IMR-90 (cell line): ENCODE data around the gene RAI2. TPM values are rescaled to one million over a fixed set of nuclear protein-coding genes. Genes with fewer than 3 reads are reported as not detected.

Source experiments
- ATAC-seq: fragments of 200-7000 bp; cut with Tn5 transposase; 2 replicates; pipeline ENCODE4 v1.9.1; 2020; ENCODE audit warnings: low read depth, mild to moderate bottlenecking, moderate library complexity
- BruUV-seq: library from RNA; stranded (reverse); fragments of 400-500 nt; replicated peaks from 2 replicates; lab custom pipeline; 2021; lab: Mats Ljungman, UMichigan
- CTCF ChIA-PET: fragments of 300-600 bp; formaldehyde crosslinking; extraction: SDS; loops from one replicate; lab custom pipeline; 2021; ENCODE audit warnings: antibody characterized with exemption; lab: Yijun Ruan, JAX
- POLR2A ChIA-PET: fragments of 300-600 bp; sonication (Branson Sonifier 250); formaldehyde crosslinking; loops from one replicate; lab custom pipeline; 2022; ENCODE audit warnings: antibody characterized with exemption; ENCODE audit not compliant: unreplicated experiment; lab: Charles Lee
- DNase-seq: peaks from one replicate; pipeline ENCODE4 v3.0.0; 2013
- H2AFZ ChIP-seq: replicated peaks from 2 replicates; pipeline ENCODE3; 2013; ENCODE audit warnings: low read length, mild to moderate bottlenecking; ENCODE audit not compliant: poor library complexity
- H2AK5ac ChIP-seq: 2 replicates; pipeline ENCODE4 v1.6.1; 2013; ENCODE audit warnings: low read depth, low read length, inconsistent platforms
- H2AK9ac ChIP-seq: replicated peaks from 2 replicates; pipeline ENCODE3; 2013; ENCODE audit warnings: mild to moderate bottlenecking, low read depth, low read length, moderate library complexity; ENCODE audit not compliant: poor library complexity
- H2BK120ac ChIP-seq: 2 replicates; pipeline ENCODE4 v1.6.1; 2013; ENCODE audit warnings: low read depth, low read length, inconsistent platforms
- H2BK15ac ChIP-seq: 3 replicates; pipeline ENCODE4 v1.6.1; 2013; ENCODE audit warnings: low read depth, low read length, inconsistent platforms
- H2BK20ac ChIP-seq: 2 replicates; pipeline ENCODE4 v1.6.1; 2013; ENCODE audit warnings: low read depth, mild to moderate bottlenecking, inconsistent platforms, low read length, moderate library complexity
- H2BK5ac ChIP-seq: 2 replicates; pipeline ENCODE4 v1.6.1; 2013; ENCODE audit warnings: mild to moderate bottlenecking, low read depth, low read length, inconsistent platforms; ENCODE audit not compliant: poor library complexity, severe bottlenecking
- H3K14ac ChIP-seq: replicated peaks from 2 replicates; pipeline ENCODE4 v1.6.1; 2013; ENCODE audit warnings: low read depth, low read length, inconsistent platforms
- H3K18ac ChIP-seq: 2 replicates; pipeline ENCODE4 v1.6.1; 2013; ENCODE audit warnings: low read depth, low read length, control low read depth
- H3K23ac ChIP-seq: 2 replicates; pipeline ENCODE4 v1.6.1; 2013; ENCODE audit warnings: low read depth, low read length, inconsistent platforms
- H3K27ac ChIP-seq: 2 replicates; pipeline ENCODE4 v1.5.1; 2013; ENCODE audit warnings: mild to moderate bottlenecking, control low read depth, low read length; ENCODE audit not compliant: insufficient read depth
- H3K27me3 ChIP-seq: 2 replicates; pipeline ENCODE4 v1.6.1; 2013; ENCODE audit warnings: low read length; ENCODE audit not compliant: control insufficient read depth, insufficient read depth
- H3K36me3 ChIP-seq: 2 replicates; pipeline ENCODE4 v1.6.1; 2013; ENCODE audit warnings: low read length, mixed read lengths; ENCODE audit not compliant: control insufficient read depth, insufficient read depth
- H3K4ac ChIP-seq: 2 replicates; pipeline ENCODE4 v1.6.1; 2013; ENCODE audit warnings: low read depth, low read length, inconsistent platforms
- H3K4me1 ChIP-seq: 2 replicates; pipeline ENCODE4 v1.6.1; 2013; ENCODE audit warnings: low read length, mixed read lengths; ENCODE audit not compliant: control insufficient read depth, insufficient read depth
- H3K4me2 ChIP-seq: 2 replicates; pipeline ENCODE4 v1.6.1; 2013; ENCODE audit warnings: low read depth, mild to moderate bottlenecking, control low read depth, low read length, moderate library complexity
- H3K4me3 ChIP-seq: 2 replicates; pipeline ENCODE4 v1.5.1; 2013; ENCODE audit warnings: low read depth, mild to moderate bottlenecking, control low read depth, low read length, moderate library complexity; ENCODE audit not compliant: insufficient read depth
- H3K56ac ChIP-seq: 2 replicates; pipeline ENCODE4 v1.6.1; 2013; ENCODE audit warnings: low read length, inconsistent platforms; ENCODE audit not compliant: insufficient read depth; ENCODE audit errors: extremely low read depth
- H3K79me1 ChIP-seq, 2 experiments: 2 replicates each; pipeline ENCODE4 v1.6.1; 2013; ENCODE audit warnings: low read length in 2 of 2, inconsistent platforms in 1 of 2, low read depth in 1 of 2
- H3K9ac ChIP-seq: 2 replicates; pipeline ENCODE4 v1.6.1; 2013; ENCODE audit warnings: low read depth, low read length, control low read depth
- H3K9me1 ChIP-seq: 2 replicates; pipeline ENCODE4 v1.6.1; 2013; ENCODE audit warnings: low read length, inconsistent platforms; ENCODE audit not compliant: insufficient read depth
- H3K9me3 ChIP-seq: 2 replicates; pipeline ENCODE4 v1.6.1; 2013; ENCODE audit warnings: low read length; ENCODE audit not compliant: control insufficient read depth, insufficient read depth
- H4K20me1 ChIP-seq: 2 replicates; pipeline ENCODE4 v1.6.1; 2013; ENCODE audit warnings: low read length, inconsistent platforms; ENCODE audit not compliant: insufficient read depth
- H4K5ac ChIP-seq: 2 replicates; pipeline ENCODE4 v1.6.1; 2013; ENCODE audit warnings: mild to moderate bottlenecking, low read depth, low read length, control low read depth
- H4K8ac ChIP-seq, 2 experiments: 2 replicates each; pipeline ENCODE4 v1.6.1; 2013; ENCODE audit warnings: low read depth in 2 of 2, low read length in 2 of 2, control low read depth in 1 of 2, inconsistent platforms in 1 of 2
- H4K91ac ChIP-seq: 2 replicates; pipeline ENCODE4 v1.6.1; 2013; ENCODE audit warnings: low read depth, low read length, inconsistent platforms; ENCODE audit not compliant: insufficient read depth
- MAZ ChIP-seq: IDR thresholded peaks from 2 replicates; pipeline ENCODE4 v1.6.1; 2012; ENCODE audit warnings: low read depth, mild to moderate bottlenecking, low read length, improper control_type of control experiment, moderate library complexity, borderline replicate concordance
- WGBS, 2 experiments: methylation state at CpG; one replicate each; pipeline versions ENCODE4 v1.1.5 to v1.1.7; 2013; ENCODE audit warnings: missing lambda C conversion rate in 2 of 2; ENCODE audit not compliant: insufficient read length in 1 of 2; ENCODE audit errors: extremely low coverage in 2 of 2; 5-methylcytosine and 5-hydroxymethylcytosine counted together
- dilution Hi-C: fragments of 300-500 bp; cut with HindIII; formaldehyde crosslinking; loops from one replicate; pipeline ENCODE4 v1.14.3; 2018; ENCODE audit warnings: low sequenced_read_pairs; ENCODE audit not compliant: unreplicated experiment
- in situ Hi-C: fragments of 300-500 bp; cut with MboI; formaldehyde crosslinking; loops from 3 replicates; pipeline ENCODE4 v1.14.3; 2019; ENCODE audit warnings: low sequenced_read_pairs, inconsistent platforms, mixed read lengths
- intact Hi-C: fragments of 100-400 bp; cut with micrococcal nuclease; formaldehyde crosslinking; loops from 2 replicates; pipeline ENCODE4 v1.10.0; 2022
- polyA plus RNA-seq, 3 experiments: library from polyadenylated mRNA; depleted of rRNA; stranded (reverse); fragments of >200 nt; gene quantifications; 2 replicates each; pipeline ENCODE4 v1.2.3, GENCODE V29; 2012; ENCODE audit warnings: low replicate concordance in 1 of 3
- total RNA-seq: library from RNA; depleted of rRNA; stranded (reverse); fragments of >200 nt; gene quantifications from 2 replicates; pipeline ENCODE4 v1.2.3, GENCODE V29; 2012

The RAI2 gene
- total and polyA plus RNA-seq, 2 of the 4 experiments (the other 2 are of a cell fraction) = 0.07 TPM; not detected in 1

GRCh38 chrX:17860179-17860780 is 818 bp downstream of the RAI2 start:
- Histone ChIP-seq H3K4me2 (peak overlapping the region; percentile 13; the same call in 1 of the 2 replicates), H4K91ac (no peak overlapping the region), H2BK120ac (no peak overlapping the region), H4K20me1 (no peaks in the 10 kb centered on the region), H2AK9ac (no peak overlapping the region), H2BK20ac (no peak overlapping the region), H3K18ac (no peak overlapping the region), H3K9me1 (no peaks in the 10 kb centered on the region), H3K36me3 (no peaks in the 10 kb centered on the region), H3K56ac (no peak overlapping the region), H2BK5ac (no peak overlapping the region), H3K4me3 (peak overlapping the region; percentile 3; the same call in 1 of the 2 replicates), H4K8ac (no peak overlapping the region), H3K4me1 (no peaks in the 10 kb centered on the region), H3K23ac (no peak overlapping the region), H3K79me1 (no peaks in the 10 kb centered on the region), H3K27me3 (peaks cover 39% of the 10 kb centered on the region), H2AFZ (peak overlapping the region; percentile 26), H3K9ac (no peak overlapping the region), H3K14ac (no peak overlapping the region), H3K4ac (no peak overlapping the region), H2AK5ac (no peak overlapping the region), H3K9me3 (no peaks in the 10 kb centered on the region), H2BK15ac (no peak overlapping the region), H4K5ac (no peak overlapping the region), H3K27ac (no peak overlapping the region)
- CTCF ChIA-PET = no interaction called here
- no TSS peak for BruUV-seq
- POLR2A ChIA-PET = no interaction called here
- no peak for TF ChIP-seq MAZ
- 48% methylated on average over 25 of the region's 53 CpGs; no CpG with 5 or more reads in 1 of the 2 experiments for WGBS, 2 experiments
- DNase-seq = no peak
- intact Hi-C loops (no loop called here), dilution Hi-C loops (no loop called here), in situ Hi-C loops (no loop called here)
- ATAC-seq = peak; percentile 48
